NCI-H2107 treated with DMSO at 0.1 percent for 48 hours (cell line): ENCODE results near the gene OSBPL2.

Source experiments
- DNase-seq: peaks from one replicate; lab custom pipeline; 2025; ENCODE audit not compliant: unreplicated experiment; lab: John Stamatoyannopoulos, UW

OSBPL2 gene

GRCh38 chr20:62219992-62220665 lies 18.2 kb upstream of the OSBPL2 start, which contains the start of gene HRH3:
Gene HRH3, minus strand, starts transcription at chr20:62220278. Its CDS starts 308 bp downstream, at chr20:62219970.
- no peak for DNase-seq

GRCh38 chr20:62220666-62221568 lies 17.4 kb upstream of the OSBPL2 start:
- DNase-seq, result no peak

- DNase-seq, result no peak
Observed at GRCh38 chr20:62222266-62222850, 16.0 kb upstream of the OSBPL2 start.

- no peak for DNase-seq
Observed at GRCh38 chr20:62222972-62223371, 15.3 kb upstream of the OSBPL2 start.

GRCh38 chr20:62223571-62223970 lies 14.8 kb upstream of the OSBPL2 start:
- no peak for DNase-seq

GRCh38 chr20:62224113-62224855 lies 14.0 kb upstream of the OSBPL2 start:
- no peak for DNase-seq

GRCh38 chr20:62225026-62225425 lies 13.3 kb upstream of the OSBPL2 start:
- DNase-seq, result no peak

GRCh38 chr20:62225820-62226635 lies 12.3 kb upstream of the OSBPL2 start:
- DNase-seq, result no peak

GRCh38 chr20:62226707-62227590 lies 11.4 kb upstream of the OSBPL2 start:
- no peak for DNase-seq

GRCh38 chr20:62227591-62227976 lies 10.7 kb upstream of the OSBPL2 start:
- no peak for DNase-seq

GRCh38 chr20:62227977-62228958 lies 10.1 kb upstream of the OSBPL2 start:
- DNase-seq, result no peak

- DNase-seq, result no peak
Observed at GRCh38 chr20:62228982-62229545, 9.3 kb upstream of the OSBPL2 start.

- no peak for DNase-seq
Observed at GRCh38 chr20:62229667-62230066, 8.7 kb upstream of the OSBPL2 start.

- DNase-seq, result no peak
Observed at GRCh38 chr20:62230276-62230675, 8.0 kb upstream of the OSBPL2 start.

- DNase-seq, result no peak
Observed at GRCh38 chr20:62230696-62231095, 7.6 kb upstream of the OSBPL2 start.

GRCh38 chr20:62231292-62231691 lies 7.0 kb upstream of the OSBPL2 start:
- DNase-seq, result no peak

GRCh38 chr20:62232194-62232593 lies 6.1 kb upstream of the OSBPL2 start:
- DNase-seq, result no peak
